EH (cell line): Measurements from ENCODE around the gene LHFPL2.

Experiments
- DNase-seq: peaks from one replicate; pipeline ENCODE4 v3.0.0-alpha.2; 2015; ENCODE audit warnings: low read depth

LHFPL2 gene

DNA sequence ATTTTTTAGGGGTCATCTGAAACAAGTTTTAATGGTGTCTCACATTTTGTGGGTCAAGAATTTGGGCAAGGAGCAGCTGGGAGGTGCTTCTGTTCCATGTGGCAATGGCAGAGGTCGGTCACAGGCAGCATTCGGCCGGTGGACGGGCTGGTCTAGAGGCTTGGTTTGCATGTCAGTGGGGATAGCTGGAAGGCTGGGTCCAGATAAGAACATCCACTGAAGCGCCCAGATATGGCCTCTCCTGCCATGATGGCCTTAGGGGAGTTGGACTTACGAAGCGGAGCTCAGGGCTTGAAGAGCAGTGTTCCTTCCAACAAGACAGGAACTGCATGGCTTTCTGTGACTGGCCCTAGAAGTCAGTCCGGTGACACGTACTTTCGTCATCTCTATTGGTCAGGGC lies 30.3 kb downstream of the LHFPL2 start:
- DNase-seq, result no peak

DNA sequence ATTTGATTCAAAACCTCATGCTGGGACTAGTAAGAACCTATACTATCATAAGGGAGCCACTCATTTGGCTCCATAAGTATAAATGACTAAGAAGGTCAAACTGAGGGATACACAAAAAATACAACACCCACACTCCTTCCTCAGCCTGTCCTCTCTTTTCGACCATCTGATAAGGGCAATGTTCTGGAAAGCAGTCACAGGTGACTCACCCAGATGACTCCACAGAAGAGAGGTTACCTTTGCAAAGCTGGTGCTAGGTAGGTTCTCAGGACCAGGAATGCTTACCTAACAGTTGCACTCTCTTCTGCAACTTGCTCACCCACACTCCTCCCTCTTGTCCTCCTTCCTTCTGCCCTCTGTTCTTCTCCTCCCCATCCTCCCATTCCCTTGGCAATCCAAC lies 32.9 kb downstream of the LHFPL2 start:
- no peak for DNase-seq

DNA sequence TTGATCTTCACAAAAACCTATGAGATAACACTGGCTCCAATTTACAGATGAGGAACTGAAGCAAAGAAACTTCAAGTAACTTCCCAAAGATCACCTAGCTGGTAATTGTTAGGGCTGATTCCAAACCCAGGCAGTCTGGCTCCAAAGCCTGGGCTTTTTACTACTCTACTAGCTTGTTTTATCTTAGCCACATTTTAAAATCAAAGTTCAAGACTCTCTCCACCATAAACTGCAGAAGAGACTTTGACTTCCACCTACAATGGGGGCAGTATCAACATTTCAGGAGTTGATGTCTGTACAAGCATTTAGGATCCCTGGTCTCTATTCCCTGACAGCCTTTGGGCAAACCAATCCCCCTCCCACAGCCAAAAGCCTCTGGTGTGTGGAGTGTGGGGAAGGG lies 33.8 kb downstream of the LHFPL2 start:
- DNase-seq, result no peak

DNA sequence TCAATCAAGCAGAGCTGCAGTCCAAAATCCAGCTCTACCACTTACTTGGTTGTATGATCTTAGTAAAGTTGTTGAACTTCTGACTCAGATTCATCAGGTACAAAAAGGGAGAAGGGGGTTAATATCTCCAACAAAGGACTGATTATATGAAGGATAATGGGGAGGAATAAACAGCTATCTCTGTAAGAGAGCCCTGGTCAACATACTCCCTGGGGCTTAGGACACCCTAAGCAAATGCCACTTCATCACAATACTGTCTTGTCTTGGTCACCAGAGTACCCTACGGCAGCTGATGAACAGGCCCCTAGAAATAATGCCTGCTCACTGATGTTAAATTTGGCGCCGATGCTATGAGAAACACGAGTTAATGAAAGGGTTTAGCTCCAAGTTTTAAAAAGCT lies 34.8 kb downstream of the LHFPL2 start:
- no peak for DNase-seq

DNA sequence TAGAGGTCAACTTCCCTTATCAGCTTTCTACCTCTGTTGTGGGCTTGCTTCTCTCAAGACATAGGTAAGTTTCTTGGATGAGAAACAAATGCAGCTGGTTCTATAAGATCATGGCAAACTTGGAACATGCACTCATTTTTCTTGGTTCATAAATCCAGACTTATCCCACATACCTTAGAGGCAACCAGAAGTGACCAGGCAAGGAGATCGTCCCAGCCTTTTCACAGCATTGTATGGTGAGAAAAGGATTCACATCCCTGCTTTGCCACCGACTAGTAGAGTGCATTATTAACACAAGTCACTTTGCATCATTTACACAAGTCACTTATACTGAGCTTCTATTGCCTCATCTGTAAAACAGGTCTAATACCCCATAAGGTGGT lies 35.4 kb downstream of the LHFPL2 start:
- DNase-seq, result no peak

DNA sequence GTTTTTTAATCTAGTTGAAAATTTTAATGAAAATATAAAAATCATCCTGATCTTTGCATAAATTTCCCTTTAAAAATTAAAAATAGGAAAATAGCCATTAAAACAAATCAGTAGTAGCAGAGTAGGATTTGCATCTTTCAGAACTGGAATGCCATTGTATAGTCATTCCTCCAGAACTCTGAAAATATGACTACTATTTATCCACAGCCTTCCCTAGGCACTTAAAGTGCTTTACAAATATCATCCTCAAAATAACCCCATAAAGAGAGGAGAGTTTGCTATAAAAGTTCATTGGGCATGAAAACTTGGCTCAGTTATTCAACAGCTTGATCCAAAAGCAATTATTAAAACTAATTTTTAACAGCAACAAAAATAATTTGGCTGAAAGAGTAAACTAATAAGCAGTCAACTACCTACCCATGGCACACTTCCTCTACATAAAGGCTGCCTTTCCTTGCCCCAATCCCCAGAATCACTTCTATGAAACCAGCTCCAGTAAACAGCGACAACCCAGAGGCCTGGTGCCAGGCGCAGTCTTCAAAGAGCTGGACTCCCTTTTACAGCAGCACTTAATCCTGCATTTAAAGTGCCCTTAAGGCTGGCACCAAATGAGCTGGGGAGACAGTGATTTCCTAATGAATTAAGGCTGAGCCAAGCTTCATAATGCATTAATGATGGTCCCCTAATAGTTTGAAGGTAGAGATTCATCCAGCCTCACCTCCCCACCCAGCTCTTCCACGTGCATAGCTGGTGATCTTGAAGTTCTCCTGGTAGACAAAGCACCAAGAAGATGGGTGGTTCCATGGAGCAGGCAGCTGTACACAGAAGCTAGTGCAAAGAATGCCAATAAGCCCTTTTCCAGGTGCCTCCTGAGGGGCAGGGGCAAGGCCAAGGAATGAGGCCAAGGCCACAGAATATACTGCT lies 36.1 kb downstream of the LHFPL2 start:
- peak; percentile 57 for DNase-seq

DNA sequence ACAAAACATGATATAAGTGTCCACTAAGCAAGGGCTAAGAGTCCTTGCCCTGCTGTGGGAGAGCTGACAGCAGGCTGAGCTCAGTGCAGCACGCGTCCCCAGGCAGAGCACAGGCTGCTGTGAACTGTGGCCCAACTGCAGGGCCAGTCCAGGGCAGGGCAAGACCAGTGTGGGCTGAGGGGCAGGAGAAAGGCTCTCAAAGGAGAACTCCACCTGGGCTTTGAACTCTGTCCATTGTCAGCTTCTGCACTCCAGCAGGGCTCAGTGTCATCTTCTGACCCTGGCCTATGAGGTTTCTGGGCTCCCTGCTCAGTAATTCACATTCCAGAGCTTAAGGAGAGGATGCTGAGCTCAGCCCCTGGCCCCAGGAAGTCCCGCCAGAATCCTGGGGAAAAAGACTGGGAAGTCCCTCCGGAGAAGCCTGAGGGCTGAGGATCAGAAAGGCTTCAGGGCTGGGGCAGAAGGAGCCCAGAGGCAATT lies 37.4 kb downstream of the LHFPL2 start:
- DNase-seq, result peak; percentile 61

DNA sequence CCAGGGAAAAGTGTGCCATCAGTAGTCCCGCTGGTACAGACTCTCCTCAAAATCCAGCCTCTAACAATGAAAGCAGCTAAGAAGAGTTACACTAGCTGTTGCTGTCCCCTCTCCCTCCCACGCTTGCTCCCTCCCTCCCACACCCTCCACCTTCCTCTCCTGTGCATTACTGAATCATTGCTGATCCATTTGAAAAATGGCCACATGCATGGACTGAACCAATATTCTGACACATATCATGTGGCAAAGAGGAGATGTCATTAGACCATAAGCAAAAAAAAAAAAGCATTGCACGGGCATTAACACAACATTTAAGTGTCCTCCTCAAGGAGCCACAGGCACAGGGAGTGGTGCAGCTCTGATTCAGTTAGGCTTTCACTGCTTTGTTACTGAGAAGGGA lies 37.9 kb downstream of the LHFPL2 start:
- DNase-seq, result peak; percentile 53

DNA sequence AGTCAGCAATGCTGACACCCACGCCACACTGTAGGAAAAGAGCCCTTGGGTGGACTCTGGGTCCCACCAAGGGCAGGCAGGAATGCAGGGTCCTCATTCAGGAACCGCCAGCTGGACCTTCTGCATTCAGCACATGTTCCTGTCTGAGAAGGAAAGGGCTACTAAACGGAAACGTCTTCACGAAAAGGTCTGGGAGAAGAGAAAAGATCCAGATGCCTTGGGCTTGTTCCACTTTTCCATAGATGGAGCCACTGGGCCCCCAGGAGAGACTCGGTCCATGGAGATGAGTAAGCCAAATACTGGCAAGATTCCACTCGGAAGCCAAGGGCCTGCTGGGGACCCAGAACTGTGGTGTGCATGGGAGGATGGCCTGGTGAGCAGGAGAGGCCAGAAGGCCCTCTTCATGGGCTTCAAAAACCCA lies 38.4 kb downstream of the LHFPL2 start:
- peak; percentile 92 for DNase-seq

DNA sequence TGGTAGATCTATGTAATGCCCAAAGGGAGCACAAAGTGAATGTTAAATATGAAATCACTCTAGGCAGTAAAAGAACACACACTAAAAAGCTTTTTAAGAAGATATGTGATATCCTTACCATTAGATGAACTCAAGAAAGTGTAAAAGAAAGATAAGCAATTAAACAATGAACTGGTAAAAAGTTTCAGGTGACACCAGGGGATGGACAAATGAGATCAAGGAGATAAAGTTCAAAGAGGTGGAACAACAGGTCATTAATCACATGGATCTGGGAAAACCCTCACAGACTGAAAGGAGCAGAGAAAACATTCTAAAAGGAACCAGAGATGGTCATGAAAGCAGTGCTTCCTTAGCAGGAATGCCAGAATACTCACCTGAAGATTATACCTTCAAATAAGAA lies 40.7 kb downstream of the LHFPL2 start:
- no peak for DNase-seq

DNA sequence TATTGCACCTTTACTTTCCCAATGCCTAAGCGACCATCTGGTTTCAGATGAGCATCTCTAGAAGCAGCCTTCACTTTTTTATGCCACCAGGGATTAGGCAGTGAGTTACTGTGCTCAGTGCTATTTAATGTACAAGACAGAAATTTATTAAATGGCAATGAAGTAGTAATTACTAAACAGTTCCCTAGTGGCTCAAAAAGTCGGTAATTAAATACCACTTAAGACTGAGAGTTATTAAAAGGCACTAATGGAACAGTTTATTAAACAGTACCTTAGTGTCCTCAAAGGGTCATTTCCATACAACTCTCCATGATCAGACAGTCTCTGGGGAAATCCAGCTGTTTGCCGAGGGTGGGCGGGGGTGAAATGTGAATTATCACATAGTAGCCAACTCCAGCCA lies 42.3 kb downstream of the LHFPL2 start:
- no peak for DNase-seq

DNA sequence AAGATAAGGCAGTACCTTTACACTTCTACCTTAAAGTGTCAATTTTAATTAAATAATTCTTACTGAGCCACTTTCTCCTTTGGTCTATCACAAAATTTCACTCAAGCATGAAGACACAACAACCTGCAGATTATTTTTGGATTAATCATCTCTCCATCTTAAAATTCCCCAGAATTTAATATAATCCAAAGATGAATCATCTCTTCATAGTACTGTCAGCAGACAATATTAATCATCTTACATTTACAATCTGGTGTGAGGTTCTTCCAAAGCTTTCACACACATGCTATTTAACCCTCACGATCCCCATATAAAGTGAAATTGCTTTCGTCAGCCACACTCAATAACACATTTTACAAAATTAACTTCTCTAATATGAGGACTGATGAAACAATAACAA lies 43.0 kb downstream of the LHFPL2 start:
- DNase-seq, result peak; percentile 50

DNA sequence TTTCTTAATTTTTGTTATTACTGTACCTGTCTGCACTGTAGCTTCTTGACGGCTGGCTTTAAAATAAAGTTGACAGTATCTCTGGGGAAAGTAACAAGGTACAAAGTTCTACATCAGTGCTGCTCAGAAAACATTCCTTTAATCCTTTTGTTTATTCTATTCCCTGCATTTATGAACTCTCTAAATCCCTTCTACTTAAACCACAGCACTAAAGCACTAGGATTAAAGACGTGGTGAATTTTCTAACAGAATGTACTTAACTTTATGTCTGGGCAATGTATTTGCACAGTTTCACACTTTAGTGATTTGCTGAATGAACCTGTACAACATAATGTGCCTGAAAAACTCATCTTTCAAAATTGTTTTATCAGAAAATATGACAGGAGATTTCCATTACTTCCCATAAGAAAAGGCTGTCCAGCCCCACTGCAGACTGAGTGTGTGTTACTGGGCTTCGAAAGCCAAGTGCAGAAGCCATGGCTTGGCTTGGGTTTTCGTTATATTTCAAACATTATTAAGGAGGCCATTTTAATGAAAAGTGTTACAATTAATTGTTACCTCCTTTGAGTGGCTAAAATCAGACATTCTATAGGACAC lies 43.8 kb downstream of the LHFPL2 start:
- no peak for DNase-seq

DNA sequence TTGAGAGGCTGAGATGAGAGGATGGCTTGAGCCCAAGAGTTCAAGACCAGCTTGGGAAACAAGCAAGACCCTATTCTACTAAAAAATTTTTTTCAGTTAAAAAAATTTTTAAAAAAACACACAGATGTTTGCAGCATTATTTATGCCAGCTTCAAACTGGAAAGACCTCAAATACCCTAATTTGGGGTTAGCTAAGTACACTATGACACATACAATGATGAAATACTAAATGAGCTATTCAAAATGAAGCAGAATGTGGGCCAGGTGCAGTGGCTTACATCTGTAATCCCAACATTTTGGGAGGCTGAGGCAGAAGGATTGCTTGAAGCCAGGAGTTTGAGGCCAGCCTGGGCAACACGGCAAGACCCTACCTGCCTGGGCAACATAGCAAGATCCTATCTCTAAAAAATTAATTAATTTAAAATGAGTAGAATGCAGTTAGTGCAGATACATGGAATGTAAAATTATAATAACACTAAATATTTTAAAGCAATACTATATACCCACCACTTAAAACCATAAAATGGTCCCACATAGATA lies 44.9 kb downstream of the LHFPL2 start:
- DNase-seq, result no peak

DNA sequence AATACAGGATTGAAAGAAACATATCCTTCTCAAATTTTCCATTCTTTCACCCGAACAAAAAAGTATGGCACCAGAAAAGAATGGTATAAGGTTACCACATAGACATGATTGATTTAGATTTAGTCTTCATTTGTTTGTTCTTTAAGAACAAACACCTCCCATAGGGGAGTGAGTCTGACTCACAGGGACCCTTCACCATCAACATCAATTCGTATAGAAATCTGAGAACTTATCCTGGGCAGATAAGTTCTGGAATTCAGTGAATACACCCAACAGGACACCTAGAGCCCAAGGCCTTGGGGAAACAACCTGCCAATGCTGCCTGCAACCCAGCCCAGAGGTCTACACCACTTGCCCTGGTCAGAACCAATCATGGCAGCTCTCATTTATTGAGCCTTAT lies 46.2 kb downstream of the LHFPL2 start:
- no peak for DNase-seq

DNA sequence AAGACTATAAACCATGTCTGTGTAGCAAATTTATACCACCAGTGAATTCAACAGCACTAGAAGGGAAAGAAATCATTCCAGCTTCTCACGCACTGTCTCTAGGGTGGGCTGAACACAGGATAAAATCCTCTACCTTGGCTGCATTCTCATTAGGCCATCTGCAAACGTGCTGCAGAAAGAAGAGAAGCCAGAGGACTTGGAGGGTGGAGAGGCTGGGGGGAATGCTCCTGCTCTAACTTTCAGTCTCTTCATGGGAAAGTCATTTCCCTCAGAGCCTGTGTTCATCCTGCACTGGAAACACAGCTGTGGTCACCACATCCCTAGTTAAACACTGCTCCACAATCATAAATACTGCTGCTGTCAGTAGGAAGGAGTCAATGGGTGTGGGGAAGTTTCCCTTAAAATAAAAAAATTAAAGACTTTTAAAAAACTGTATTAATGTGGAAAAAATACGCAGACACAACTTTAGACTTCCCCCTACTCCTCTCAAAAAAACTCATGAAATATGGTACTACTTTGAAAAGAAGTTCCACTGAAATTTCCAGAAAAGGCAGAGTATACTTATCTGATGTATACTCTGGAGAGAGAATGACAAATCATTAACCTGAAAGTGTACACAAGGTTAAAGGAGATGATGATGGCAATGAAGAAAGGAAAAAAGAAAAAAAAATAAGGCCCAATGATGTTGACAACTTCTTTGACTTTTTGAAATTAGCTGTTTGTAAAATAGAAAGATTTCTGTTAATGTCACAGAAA lies 46.8 kb downstream of the LHFPL2 start:
- DNase-seq, result peak; percentile 71

DNA sequence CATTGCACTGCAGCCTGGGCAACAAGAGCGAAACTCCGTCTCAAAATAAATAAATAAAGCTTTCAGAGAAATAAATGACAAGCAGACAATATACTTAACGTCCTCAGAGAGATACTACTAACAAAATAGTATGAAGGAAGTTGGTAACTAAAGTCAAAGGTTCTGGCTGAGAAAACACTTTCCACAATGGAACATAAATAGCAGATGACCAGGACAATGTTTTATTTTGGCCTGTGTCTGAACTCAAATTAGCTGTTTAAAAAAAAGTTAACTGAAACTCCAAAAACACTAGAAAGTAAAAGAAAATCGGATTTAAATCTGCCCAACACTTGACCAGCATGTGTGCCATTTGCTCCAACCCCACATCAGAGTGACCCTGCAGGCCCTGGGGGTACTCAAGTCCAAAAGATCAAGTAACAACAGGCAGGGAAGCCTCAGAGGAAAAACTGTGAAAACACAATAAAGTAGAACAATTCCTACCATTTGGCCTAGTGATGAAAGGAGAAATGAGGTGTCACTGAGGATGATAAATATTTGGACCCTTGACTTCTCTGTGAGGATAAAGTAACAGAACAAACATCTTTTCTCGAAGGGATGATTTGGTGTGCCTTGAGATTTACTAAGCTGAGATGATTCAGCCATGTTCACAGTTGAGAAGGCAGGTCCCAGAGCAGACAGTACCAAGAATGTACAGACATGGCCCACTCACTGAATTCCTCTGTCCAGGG lies 47.7 kb downstream of the LHFPL2 start:
- DNase-seq, result peak; percentile 82

DNA sequence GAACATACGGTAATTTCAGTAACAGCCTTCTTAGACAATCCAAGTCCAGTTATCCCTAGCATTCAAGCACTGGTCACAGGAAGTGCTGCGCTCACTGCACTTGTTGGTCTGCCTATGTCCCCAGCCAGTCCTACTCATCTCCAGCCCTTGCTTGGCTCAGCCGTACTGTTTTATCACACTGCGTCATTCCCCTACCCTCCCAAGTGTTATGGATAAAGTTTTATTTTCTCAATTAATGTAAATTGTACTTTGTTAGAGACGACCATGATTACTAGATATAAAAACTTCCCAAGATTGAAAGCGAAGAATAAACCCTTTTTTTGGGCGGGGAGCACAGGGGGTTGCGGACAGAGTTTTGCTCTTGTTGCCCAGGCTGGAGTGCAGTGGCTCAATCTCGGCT lies 49.6 kb downstream of the LHFPL2 start:
- no peak for DNase-seq

DNA sequence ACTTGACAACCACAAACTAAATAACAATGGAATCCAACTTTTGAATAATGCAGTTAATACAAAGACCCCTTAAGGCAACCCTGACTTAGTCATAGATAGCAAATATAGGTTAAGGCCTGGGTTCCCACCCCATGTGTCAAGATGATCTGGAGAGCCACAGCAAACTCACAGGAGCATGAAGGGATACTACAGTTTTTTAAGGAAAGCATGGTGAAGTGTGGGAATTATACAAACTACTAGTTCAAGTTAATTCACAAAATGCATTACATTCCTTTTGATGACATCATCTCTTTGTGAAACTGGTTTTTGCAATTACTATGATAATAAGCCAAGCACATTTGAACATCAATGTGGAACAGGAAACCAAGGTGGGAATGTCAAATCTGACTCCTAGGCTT lies 50.6 kb downstream of the LHFPL2 start:
- peak; percentile 82 for DNase-seq

DNA sequence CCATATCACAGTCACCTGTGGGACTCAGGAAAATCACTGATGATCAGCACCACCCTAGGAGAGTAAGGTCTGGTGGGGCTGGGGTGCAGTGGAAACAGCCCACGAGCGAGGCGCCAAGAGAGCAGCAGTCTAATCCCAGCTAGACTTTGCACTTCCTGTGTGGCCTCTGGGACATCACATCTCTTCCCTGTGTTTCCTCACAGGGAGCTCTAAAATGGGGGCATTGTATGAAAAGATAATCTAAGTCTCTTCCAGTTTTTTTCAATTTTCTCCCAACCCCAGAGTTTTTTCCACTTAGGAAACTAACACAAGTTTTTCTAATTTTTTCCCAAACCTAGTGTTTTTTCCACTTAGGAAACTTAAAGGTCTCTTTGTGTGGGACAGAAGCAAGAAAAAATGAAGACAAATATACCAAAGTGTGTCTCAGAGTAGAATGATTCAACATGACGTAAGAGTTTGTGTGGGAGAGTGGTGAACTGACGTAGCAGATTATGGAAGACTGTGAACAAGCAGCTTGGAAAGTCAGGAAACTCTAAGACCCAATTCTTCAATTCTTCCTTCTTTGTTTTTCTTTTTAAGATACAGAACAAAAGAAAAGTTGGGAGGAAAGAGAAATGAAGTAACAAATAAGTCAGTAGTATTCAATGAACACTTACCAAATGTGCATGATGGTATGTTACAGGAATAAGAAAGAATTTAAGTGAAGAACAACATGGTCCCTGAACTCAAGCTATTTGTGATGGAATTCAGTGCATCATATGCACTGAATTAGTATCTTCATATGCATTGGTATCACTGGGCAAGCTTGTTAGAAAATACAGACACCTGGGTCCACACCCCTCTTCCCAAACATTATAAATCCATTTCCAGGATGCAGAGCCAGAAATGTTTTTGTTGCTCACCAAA lies 51.3 kb downstream of the LHFPL2 start:
- peak; percentile 71 for DNase-seq

DNA sequence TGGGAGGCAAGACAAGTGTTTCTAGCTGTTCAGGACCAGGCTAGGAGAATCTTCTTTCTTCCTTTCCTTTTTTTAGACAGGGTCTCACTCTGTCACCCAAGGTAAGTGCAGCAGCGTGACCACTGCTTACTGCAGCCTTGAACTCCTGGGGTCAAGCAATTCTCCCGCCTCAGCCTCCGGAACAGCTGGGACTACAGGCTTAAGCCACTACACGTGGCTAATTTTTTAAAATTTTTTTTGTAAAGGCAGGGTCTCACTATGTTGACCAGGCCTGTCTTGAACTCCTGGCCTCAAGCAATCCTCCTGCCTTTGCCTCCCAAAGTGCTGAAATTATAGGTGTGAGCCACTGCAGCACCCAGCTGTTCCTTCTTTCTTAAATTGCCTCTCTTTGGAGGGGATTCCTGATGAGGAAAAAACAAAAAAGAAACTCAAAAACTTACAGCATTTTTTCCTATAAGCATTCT lies 53.1 kb downstream of the LHFPL2 start:
- no peak for DNase-seq
